H1 (cell line): ENCODE measurements around the gene ACER3. TPM values are rescaled to one million over a fixed set of nuclear protein-coding genes. Genes with fewer than 3 reads are reported as not detected.

Experiments
- CTCF ChIA-PET: fragments of 300-600 bp; sonication (Branson Sonifier 250); formaldehyde crosslinking; loops from one replicate; lab custom pipeline; 2021; ENCODE audit not compliant: partially characterized antibody; lab: Charles Lee
- POLR2A ChIA-PET: fragments of 300-600 bp; sonication (Branson Sonifier 250); formaldehyde crosslinking; loops from one replicate; lab custom pipeline; 2021; ENCODE audit warnings: inconsistent platforms; ENCODE audit not compliant: partially characterized antibody; lab: Charles Lee
- DNase-seq, 2 experiments: peaks; one replicate each; pipeline versions ENCODE4 v3.0.0 to v3.0.0-alpha.2; 2010 to 2022; ENCODE audit warnings: low spot score in 2 of 2, low read depth in 1 of 2, mixed read lengths in 1 of 2
- FAIRE-seq: peaks from 2 replicates; lab custom pipeline; 2011; peaks lifted over from hg19 to GRCh38; lab: Jason Lieb, UNC
- H2AFZ ChIP-seq: 2 replicates; pipeline ENCODE4 v1.8.1; 2012; ENCODE audit warnings: low read length, inconsistent platforms
- H2AK5ac ChIP-seq: 2 replicates; pipeline ENCODE4 v1.6.1; 2013; ENCODE audit warnings: low read depth, low read length
- H2BK120ac ChIP-seq: replicated peaks from 2 replicates; pipeline ENCODE3; 2013; ENCODE audit warnings: low read depth, low read length, inconsistent platforms
- H2BK12ac ChIP-seq: 2 replicates; pipeline ENCODE4 v1.6.1; 2013; ENCODE audit warnings: low read depth, low read length
- H2BK15ac ChIP-seq: 2 replicates; pipeline ENCODE4 v1.6.1; 2013; ENCODE audit warnings: low read length
- H2BK20ac ChIP-seq: 2 replicates; pipeline ENCODE4 v1.6.1; 2013; ENCODE audit warnings: low read length
- H2BK5ac ChIP-seq: 2 replicates; pipeline ENCODE4 v1.6.1; 2013; ENCODE audit warnings: low read depth, low read length
- H3K14ac ChIP-seq: 2 replicates; pipeline ENCODE4 v1.6.1; 2013; ENCODE audit warnings: inconsistent platforms; ENCODE audit not compliant: insufficient read length
- H3K18ac ChIP-seq: 2 replicates; pipeline ENCODE4 v1.6.1; 2013; ENCODE audit warnings: low read length; ENCODE audit errors: extremely low read depth
- H3K23ac ChIP-seq: 2 replicates; pipeline ENCODE4 v1.6.1; 2013; ENCODE audit warnings: inconsistent platforms; ENCODE audit not compliant: insufficient read length
- H3K23me2 ChIP-seq: 2 replicates; pipeline ENCODE4 v1.6.1; 2013; ENCODE audit warnings: low read depth, low read length
- H3K27ac ChIP-seq: 2 replicates; pipeline ENCODE4 v1.6.1; 2011; ENCODE audit warnings: low read depth, low read length, inconsistent platforms
- H3K27me3 ChIP-seq, 4 experiments: replicated peaks in 1 of 4; 1 replicate in 1 of 4; 2 replicates in 3 of 4; pipeline versions ENCODE4 v1.6.1 to v1.8.1; 2011 to 2013; ENCODE audit warnings: low read length in 3 of 4, mild to moderate bottlenecking in 3 of 4, inconsistent platforms in 2 of 4, mixed read lengths in 2 of 4, moderate library complexity in 1 of 4; ENCODE audit not compliant: control insufficient read depth in 3 of 4, insufficient read depth in 3 of 4; ENCODE audit errors: extremely low read depth in 1 of 4
- H3K36me3 ChIP-seq, 4 experiments: 2 replicates each; pipeline versions ENCODE4 v1.6.1 to v1.8.1; 2011 to 2013; ENCODE audit warnings: mild to moderate bottlenecking in 4 of 4, low read length in 3 of 4, moderate library complexity in 2 of 4, control low read depth in 1 of 4, inconsistent platforms in 1 of 4; ENCODE audit not compliant: insufficient read depth in 4 of 4, control insufficient read depth in 2 of 4
- H3K4ac ChIP-seq: replicated peaks from 2 replicates; pipeline ENCODE3; 2013; ENCODE audit warnings: low read length, low read depth, mixed read lengths, inconsistent platforms; ENCODE audit not compliant: insufficient read length
- H3K4me1 ChIP-seq, 4 experiments: replicated peaks in 1 of 4; 1 replicate in 1 of 4; 2 replicates in 3 of 4; pipeline versions ENCODE4 v1.6.1 to v1.8.1; 2011 to 2013; ENCODE audit warnings: low read length in 3 of 4, inconsistent platforms in 2 of 4, mixed read lengths in 1 of 4; ENCODE audit not compliant: insufficient read depth in 4 of 4, control insufficient read depth in 3 of 4
- H3K4me2 ChIP-seq, 2 experiments: 2 replicates each; pipeline versions ENCODE4 v1.6.1 to v1.8.1; 2011 to 2013; ENCODE audit warnings: low read depth in 2 of 2, low read length in 2 of 2, control low read depth in 1 of 2, inconsistent platforms in 1 of 2, mild to moderate bottlenecking in 1 of 2; ENCODE audit not compliant: insufficient read depth in 1 of 2
- H3K4me3 ChIP-seq, 4 experiments: fragments of 200-600, 300-600 bp in 1 of 4; sonication (generic), shearing (Covaris generic), sonication (Bioruptor Twin) in 1 of 4; 2 replicates each; pipeline versions ENCODE4 v1.5.1 to v1.8.1; 2011 to 2016; ENCODE audit warnings: low read length in 4 of 4, low read depth in 3 of 4, control low read depth in 2 of 4, inconsistent platforms in 2 of 4, mild to moderate bottlenecking in 2 of 4, mixed read lengths in 1 of 4, moderate library complexity in 1 of 4; ENCODE audit not compliant: insufficient read depth in 2 of 4; ENCODE audit errors: extremely low read depth in 1 of 4
- H3K56ac ChIP-seq: replicated peaks from 2 replicates; pipeline ENCODE3; 2013; ENCODE audit warnings: low read depth, mild to moderate bottlenecking, mixed read lengths, low read length, inconsistent platforms; ENCODE audit not compliant: insufficient read length
- H3K79me1 ChIP-seq: 2 replicates; pipeline ENCODE4 v1.6.1; 2013; ENCODE audit warnings: low read depth, low read length, control low read depth
- H3K79me2 ChIP-seq, 2 experiments: 2 replicates each; pipeline versions ENCODE4 v1.6.1 to v1.8.1; 2012 to 2013; ENCODE audit warnings: low read length in 2 of 2, mild to moderate bottlenecking in 2 of 2, inconsistent platforms in 1 of 2; ENCODE audit not compliant: insufficient read depth in 2 of 2, control insufficient read depth in 1 of 2
- H3K9ac ChIP-seq, 4 experiments: replicated peaks in 1 of 4; 1 replicate in 1 of 4; 2 replicates in 3 of 4; pipeline versions ENCODE4 v1.6.1 to v1.8.1; 2011 to 2013; ENCODE audit warnings: low read depth in 3 of 4, low read length in 3 of 4, control low read depth in 2 of 4, mild to moderate bottlenecking in 2 of 4, moderate library complexity in 2 of 4, inconsistent platforms in 1 of 4; ENCODE audit errors: extremely low read depth in 1 of 4
- H3K9me3 ChIP-seq, 2 experiments: 2 replicates each; pipeline versions ENCODE4 v1.6.1 to v1.8.1; 2012 to 2013; ENCODE audit warnings: mild to moderate bottlenecking in 2 of 2, moderate library complexity in 2 of 2, control low read depth in 1 of 2, inconsistent platforms in 1 of 2, low read depth in 1 of 2, low read length in 1 of 2, mixed read lengths in 1 of 2; ENCODE audit not compliant: insufficient read depth in 2 of 2
- H4K20me1 ChIP-seq, 2 experiments: replicated peaks in 1 of 2; 2 replicates each; pipeline versions ENCODE3 to v1.8.1; 2011 to 2013; ENCODE audit warnings: inconsistent platforms in 2 of 2, low read length in 2 of 2, mild to moderate bottlenecking in 1 of 2; ENCODE audit not compliant: insufficient read depth in 2 of 2, control insufficient read depth in 1 of 2
- H4K5ac ChIP-seq: 2 replicates; pipeline ENCODE4 v1.6.1; 2013; ENCODE audit warnings: low read length, low read depth, mixed read lengths, inconsistent platforms; ENCODE audit not compliant: insufficient read length
- H4K8ac ChIP-seq: 2 replicates; pipeline ENCODE4 v1.8.0; 2013; ENCODE audit warnings: mild to moderate bottlenecking, moderate library complexity, low read length, inconsistent platforms; ENCODE audit not compliant: insufficient read depth; ENCODE audit errors: extremely low read depth
- H4K91ac ChIP-seq: replicated peaks from 2 replicates; pipeline ENCODE3; 2013; ENCODE audit warnings: low read length, mixed read lengths, inconsistent platforms; ENCODE audit not compliant: insufficient read length
- CHD1 ChIP-seq: IDR thresholded peaks from 2 replicates; pipeline ENCODE4 v1.6.1; 2012; ENCODE audit warnings: low read depth, low read length, improper control_type of control experiment
- CTBP2 ChIP-seq: IDR thresholded peaks from 2 replicates; pipeline ENCODE4 v1.7.0; 2011; ENCODE audit warnings: borderline replicate concordance, mild to moderate bottlenecking, moderate library complexity, mixed read lengths, low read length; ENCODE audit not compliant: insufficient read depth, insufficient read length
- HDAC2 ChIP-seq, 2 experiments: fragments of 300-600 bp in 1 of 2; sonication (generic) in 1 of 2; IDR thresholded peaks; 2 replicates each; pipeline ENCODE4 v1.6.1; 2011 to 2012; ENCODE audit warnings: low read depth in 2 of 2, low read length in 2 of 2, mild to moderate bottlenecking in 2 of 2, moderate library complexity in 2 of 2, borderline replicate concordance in 1 of 2, inconsistent platforms in 1 of 2
- JUN ChIP-seq: IDR thresholded peaks from 2 replicates; pipeline ENCODE4 v1.6.1; 2011; ENCODE audit warnings: low read depth, mild to moderate bottlenecking, improper control_type of control experiment, low read length
- MAX ChIP-seq: IDR thresholded peaks from 2 replicates; pipeline ENCODE4 v1.6.1; 2012; ENCODE audit warnings: inconsistent platforms
- POLR2A ChIP-seq, 2 experiments: IDR thresholded peaks; 1 replicate in 1 of 2; 2 replicates in 1 of 2; pipeline ENCODE4 v1.6.1; 2011; ENCODE audit warnings: low read depth in 2 of 2, low read length in 2 of 2, mild to moderate bottlenecking in 2 of 2; ENCODE audit errors: control extremely low read depth in 1 of 2
- RAD21 ChIP-seq, 2 experiments: IDR thresholded peaks in 1 of 2; conservative IDR thresholded peaks in 1 of 2; 2 replicates each; pipeline ENCODE4 v1.6.1; 2011; ENCODE audit warnings: low read depth in 2 of 2, low read length in 2 of 2, improper control_type of control experiment in 1 of 2, inconsistent platforms in 1 of 2, mild to moderate bottlenecking in 1 of 2, moderate library complexity in 1 of 2
- RNF2 ChIP-seq: fragments of 200-900, 300-1000 bp; sonication (generic); IDR thresholded peaks from 2 replicates; pipeline ENCODE4 v1.7.1; 2016; ENCODE audit warnings: borderline replicate concordance, low read depth, mild to moderate bottlenecking, antibody characterized with exemption, low read length; ENCODE audit not compliant: poor library complexity, severe bottlenecking; ENCODE audit errors: missing control alignments
- SIX5 ChIP-seq: IDR thresholded peaks from 2 replicates; pipeline ENCODE4 v1.6.1; 2011; ENCODE audit warnings: mild to moderate bottlenecking, low read depth, low read length
- SP2 ChIP-seq: IDR thresholded peaks from 2 replicates; pipeline ENCODE4 v1.6.1; 2012; ENCODE audit warnings: mild to moderate bottlenecking, low read length, inconsistent platforms
- WGBS, 2 experiments: shearing (Covaris generic) in 1 of 2; methylation state at CpG; one replicate each; pipeline versions ENCODE4 v1.1.6 to v1.1.7; 2013 to 2015; ENCODE audit warnings: low lambda C conversion rate in 2 of 2, mixed read lengths in 2 of 2, inconsistent platforms in 1 of 2, low coverage in 1 of 2, missing lambda C conversion rate in 1 of 2; ENCODE audit not compliant: insufficient replicate concordance in 2 of 2, insufficient coverage in 1 of 2, insufficient read length in 1 of 2; ENCODE audit errors: extremely low coverage in 1 of 2, missing lambda C conversion rate in 1 of 2; 5-methylcytosine and 5-hydroxymethylcytosine counted together
- polyA plus RNA-seq, 7 experiments: library from polyadenylated mRNA; depleted of rRNA in 3 of 7; stranded (reverse) in 5 of 7; unstranded in 2 of 7; fragments of >200 nt in 5 of 7; fragments of 200-250 nt in 2 of 7; gene quantifications; 1 replicate in 5 of 7; 2 replicates in 1 of 7; 4 replicates in 1 of 7; pipeline versions ENCODE4 v1.2.1 to v1.2.3, GENCODE V29; 2011 to 2013; ENCODE audit warnings: missing spikeins in 2 of 7, mixed read lengths in 2 of 7
- total RNA-seq: library from RNA; stranded (reverse); fragmentation: NEBNext Ultra II Directional; extraction: Animal tissue kit (Norgen Biotek cat#: 25700); gene quantifications from 2 replicates; pipeline ENCODE4 v1.2.1, GENCODE V29; 2021

The ACER3 gene
- total and polyA plus RNA-seq, 2 of the 8 experiments (the other 6 are each of a cell fraction or from before 2014, with no cell fraction given) = 5.7 to 16.2 TPM

- Histone ChIP-seq H3K36me3 (no peaks in the 10 kb centered on the region; a peak in 1 of 8 replicates), H2BK5ac (no peak overlapping the region), H4K20me1 (no peaks in the 10 kb centered on the region), H3K27me3 (no peaks in the 10 kb centered on the region), H3K23me2 (no peaks in the 10 kb centered on the region), H3K79me2 (no peaks in the 10 kb centered on the region), H3K23ac (no peak overlapping the region), H2AK5ac (no peak overlapping the region), H4K5ac (no peak overlapping the region), H2BK20ac (0 out of 2 replicates have a peak overlapping the region, but pooled peaks have one; percentile 80), H2BK15ac (no peak overlapping the region), H3K79me1 (no peaks in the 10 kb centered on the region), H2BK120ac (no peak overlapping the region), H3K4me1 (peaks cover 0 to 6% (median 0%) of the 10 kb centered on the region in 4 experiments; a peak in 2 of 7 replicates), H2AFZ (no peak overlapping the region), H3K9me3 (peaks cover under 1% of the 10 kb centered on the region in 2 experiments; a peak in 2 of 4 replicates), H3K4me2 (peak overlapping the region in 1 of 2 experiments; percentile 39; a peak in 2 of 4 replicates), H3K27ac (peak overlapping the region; percentile 16; the same call in 1 of the 2 replicates), H3K56ac (no peak overlapping the region), H4K8ac (no peak overlapping the region), H3K9ac (no peak overlapping the region), H3K4me3 (no peak overlapping the region), H3K14ac (no peak overlapping the region), H3K18ac (no peak overlapping the region), H3K4ac (no peak overlapping the region), H4K91ac (no peak overlapping the region), H2BK12ac (no peak overlapping the region)
- FAIRE-seq = no peak
- WGBS, 2 experiments = 100% methylated on average over 1 of the region's 1 CpG; no CpG with 5 or more reads in 1 of the 2 experiments
- ChIA-PET POLR2A (no interaction called here), CTCF (interaction anchor here (0.9 to 2.0 kb wide), 6 partner anchors 9 to 177 kb away, joined by 3 to 13 read pairs (median 4); no protein-coding TSS in a partner anchor)
- no peak for DNase-seq
- TF ChIP-seq MAX (no peak), JUN (no peak), SP2 (no peak), CTBP2 (no peak), CHD1 (no peak), POLR2A (IDR thresholded peaks at IDR 0.05; ENCODE audit: control extremely low read depth in 1 of 2, low read depth in 2 of 2, low read length in 2 of 2) (no peak), HDAC2 (IDR thresholded peaks at IDR 0.05; ENCODE audit: borderline replicate concordance in 1 of 2, low read depth in 2 of 2, low read length in 2 of 2) (no peak), SIX5 (no peak), RAD21 (IDR thresholded peaks at IDR 0.05 in 1 of 2, conservative IDR thresholded peaks at IDR 0.05 in 1 of 2; ENCODE audit: low read depth in 2 of 2, low read length in 2 of 2) (no peak), RNF2 (no peak)
Measured at GRCh38 chr11:76911415-76911808, 50.7 kb downstream of the ACER3 start.
